ENCODE results near the gene WWOX. TPM values are rescaled to one million over a fixed set of nuclear protein-coding genes. Genes with fewer than 3 reads are reported as not detected.

The WWOX gene
- total and polyA plus RNA-seq, 2 experiments from 2014 or later = 17.0 to 39.8 TPM

- Histone ChIP-seq H2AFZ (no peak overlapping the region), H3K27ac (no peak overlapping the region), H3K9me3 (ENCODE audit: low read depth) (no peaks in the 10 kb centered on the region), H3K4me2 (no peak overlapping the region), H3K4me1 (ENCODE audit: insufficient read depth) (no peaks in the 10 kb centered on the region), H3K79me2 (no peaks in the 10 kb centered on the region), H3K27me3 (no peaks in the 10 kb centered on the region), H3K9me2 (replicated peaks; ENCODE audit: insufficient read depth) (no peaks in the 10 kb centered on the region), H4K20me1 (ENCODE audit: insufficient read depth, poor library complexity, severe bottlenecking) (no peaks in the 10 kb centered on the region), H3K4me3 (no peak overlapping the region), H3K36me3 (replicated peaks; ENCODE audit: insufficient read depth, low read depth) (no peaks in the 10 kb centered on the region)
- WGBS (ENCODE audit: low lambda C conversion rate, missing lambda C conversion rate) = 72% methylated on average over 6 of the region's 6 CpGs
- no peak for TF ChIP-seq EZH2phosphoT487 (IDR thresholded peaks at IDR 0.05; ENCODE audit: low read depth, severe bottlenecking, unreplicated experiment)
- TF ChIP-seq CTCF (IDR thresholded peaks at IDR 0.05; ENCODE audit: poor library complexity) = no peak
- TF ChIP-seq EZH2 (IDR thresholded peaks at IDR 0.05; ENCODE audit: borderline replicate concordance) = no peak
- DNase-seq (ENCODE audit: low spot score) = no peak
These were observed 777.7 kb downstream of the WWOX start for GRCh38 chr16:78877114-78877655.

- Histone ChIP-seq H3K79me2 (no peaks in the 10 kb centered on the region), H3K36me3 (replicated peaks; ENCODE audit: insufficient read depth, low read depth) (no peaks in the 10 kb centered on the region), H4K20me1 (ENCODE audit: insufficient read depth, poor library complexity, severe bottlenecking) (no peaks in the 10 kb centered on the region), H3K9me2 (replicated peaks; ENCODE audit: insufficient read depth) (no peaks in the 10 kb centered on the region), H3K4me2 (no peak overlapping the region), H3K4me1 (ENCODE audit: insufficient read depth) (no peaks in the 10 kb centered on the region), H3K27ac (no peak overlapping the region), H3K27me3 (no peaks in the 10 kb centered on the region), H2AFZ (no peak overlapping the region), H3K4me3 (no peak overlapping the region), H3K9me3 (ENCODE audit: low read depth) (no peaks in the 10 kb centered on the region)
- no peak for DNase-seq (ENCODE audit: low spot score)
- TF ChIP-seq EZH2phosphoT487 (IDR thresholded peaks at IDR 0.05; ENCODE audit: low read depth, severe bottlenecking, unreplicated experiment) (no peak), EZH2 (IDR thresholded peaks at IDR 0.05; ENCODE audit: borderline replicate concordance) (no peak), CTCF (IDR thresholded peaks at IDR 0.05; ENCODE audit: poor library complexity) (no peak)
These were observed 779.1 kb downstream of the WWOX start for GRCh38 chr16:78878570-78878969.

- Histone ChIP-seq H3K4me2 (no peak overlapping the region), H3K4me1 (ENCODE audit: insufficient read depth) (no peaks in the 10 kb centered on the region), H3K79me2 (no peaks in the 10 kb centered on the region), H3K9me3 (ENCODE audit: low read depth) (no peaks in the 10 kb centered on the region), H3K4me3 (no peak overlapping the region), H3K9me2 (replicated peaks; ENCODE audit: insufficient read depth) (no peaks in the 10 kb centered on the region), H3K27me3 (no peaks in the 10 kb centered on the region), H3K27ac (no peak overlapping the region), H2AFZ (no peak overlapping the region), H3K36me3 (replicated peaks; ENCODE audit: insufficient read depth, low read depth) (no peaks in the 10 kb centered on the region), H4K20me1 (ENCODE audit: insufficient read depth, poor library complexity, severe bottlenecking) (no peaks in the 10 kb centered on the region)
- 60% methylated on average over 5 of the region's 5 CpGs for WGBS (ENCODE audit: low lambda C conversion rate, missing lambda C conversion rate)
- TF ChIP-seq EZH2phosphoT487 (IDR thresholded peaks at IDR 0.05; ENCODE audit: low read depth, severe bottlenecking, unreplicated experiment) = no peak
- TF ChIP-seq CTCF (IDR thresholded peaks at IDR 0.05; ENCODE audit: poor library complexity) = no peak
- no peak for TF ChIP-seq EZH2 (IDR thresholded peaks at IDR 0.05; ENCODE audit: borderline replicate concordance)
- DNase-seq (ENCODE audit: low spot score) = no peak
These were observed 779.6 kb downstream of the WWOX start for GRCh38 chr16:78879011-78879410.

GRCh38 chr16:78882150-78882549, 782.7 kb downstream of the WWOX start:
- no peak for DNase-seq (ENCODE audit: low spot score)
- Histone ChIP-seq H3K9me2 (replicated peaks; ENCODE audit: insufficient read depth) (no peaks in the 10 kb centered on the region), H3K4me3 (no peak overlapping the region), H3K27ac (no peak overlapping the region), H3K27me3 (no peaks in the 10 kb centered on the region), H3K9me3 (ENCODE audit: low read depth) (no peaks in the 10 kb centered on the region), H3K79me2 (no peaks in the 10 kb centered on the region), H3K4me2 (no peak overlapping the region), H3K36me3 (replicated peaks; ENCODE audit: insufficient read depth, low read depth) (no peaks in the 10 kb centered on the region), H2AFZ (no peak overlapping the region), H3K4me1 (ENCODE audit: insufficient read depth) (no peaks in the 10 kb centered on the region), H4K20me1 (ENCODE audit: insufficient read depth, poor library complexity, severe bottlenecking) (no peaks in the 10 kb centered on the region)
- WGBS (ENCODE audit: low lambda C conversion rate, missing lambda C conversion rate) = 96% methylated on average over 3 of the region's 3 CpGs
- TF ChIP-seq CTCF (IDR thresholded peaks at IDR 0.05; ENCODE audit: poor library complexity) (no peak), EZH2 (IDR thresholded peaks at IDR 0.05; ENCODE audit: borderline replicate concordance) (no peak), EZH2phosphoT487 (IDR thresholded peaks at IDR 0.05; ENCODE audit: low read depth, severe bottlenecking, unreplicated experiment) (no peak)

Measured in hepatocyte (in vitro differentiated cells).